ENCODE data around the gene KIRREL3.

GRCh38 chr11:126522152-126522551 lies 478.4 kb downstream of the KIRREL3 start:
- no peak for TF ChIP-seq CTCF (IDR thresholded peaks at IDR 0.05; ENCODE audit: low read depth, low read length)
- no peak for TF ChIP-seq EZH2phosphoT487 (IDR thresholded peaks at IDR 0.05; ENCODE audit: low read depth)
